Measurements from ENCODE around the gene C10orf90. TPM values are rescaled to one million over a fixed set of nuclear protein-coding genes. Genes with fewer than 3 reads are reported as not detected.

Gene C10orf90
- total and polyA plus RNA-seq, 2 of the 8 experiments (the other 6 are each of a cell fraction or from before 2014, with no cell fraction given) = 0.21 TPM; not detected in 1

GRCh38 chr10:126544565-126544964, 125.9 kb downstream of the C10orf90 start:
- Histone ChIP-seq H3K79me2 (ENCODE audit: control insufficient read depth in 1 of 2, insufficient read depth in 2 of 2, low read length in 2 of 2) (no peaks in the 10 kb centered on the region), H3K9ac (replicated peaks in 1 of 4; ENCODE audit: extremely low read depth in 1 of 4, low read depth in 3 of 4, low read length in 3 of 4) (no peak overlapping the region), H3K27me3 (replicated peaks in 1 of 4; ENCODE audit: control insufficient read depth in 3 of 4, extremely low read depth in 1 of 4, insufficient read depth in 3 of 4, low read length in 3 of 4) (no peaks in the 10 kb centered on the region), H3K23me2 (ENCODE audit: low read depth, low read length) (no peaks in the 10 kb centered on the region), H2BK15ac (ENCODE audit: low read length) (no peak overlapping the region), H3K9me3 (ENCODE audit: insufficient read depth in 2 of 2, low read depth in 1 of 2, low read length in 1 of 2) (no peaks in the 10 kb centered on the region), H2BK12ac (ENCODE audit: low read depth, low read length) (no peak overlapping the region), H4K5ac (ENCODE audit: insufficient read length, low read depth, low read length) (no peak overlapping the region), H3K4ac (replicated peaks; ENCODE audit: insufficient read length, low read depth, low read length) (no peak overlapping the region), H3K18ac (ENCODE audit: extremely low read depth, low read length) (no peak overlapping the region), H3K36me3 (ENCODE audit: control insufficient read depth in 2 of 4, insufficient read depth in 4 of 4, low read length in 3 of 4) (no peaks in the 10 kb centered on the region), H4K91ac (replicated peaks; ENCODE audit: insufficient read length, low read length) (no peak overlapping the region), H2AK5ac (ENCODE audit: low read depth, low read length) (no peak overlapping the region), H4K8ac (ENCODE audit: extremely low read depth, insufficient read depth, low read length) (no peak overlapping the region), H3K4me2 (ENCODE audit: insufficient read depth in 1 of 2, low read depth in 2 of 2, low read length in 2 of 2) (no peak overlapping the region), H3K23ac (ENCODE audit: insufficient read length) (no peak overlapping the region), H3K56ac (replicated peaks; ENCODE audit: insufficient read length, low read depth, low read length) (no peak overlapping the region), H2BK5ac (ENCODE audit: low read depth, low read length) (no peak overlapping the region), H2AFZ (ENCODE audit: low read length) (no peak overlapping the region), H3K4me3 (ENCODE audit: extremely low read depth in 1 of 4, insufficient read depth in 2 of 4, low read depth in 3 of 4, low read length in 4 of 4) (no peak overlapping the region), H4K20me1 (replicated peaks in 1 of 2; ENCODE audit: control insufficient read depth in 1 of 2, insufficient read depth in 2 of 2, low read length in 2 of 2) (no peaks in the 10 kb centered on the region), H3K27ac (ENCODE audit: low read depth, low read length) (no peak overlapping the region), H2BK20ac (ENCODE audit: low read length) (no peak overlapping the region), H3K4me1 (replicated peaks in 1 of 4; ENCODE audit: control insufficient read depth in 3 of 4, insufficient read depth in 4 of 4, low read length in 3 of 4) (peaks cover 0 to 4% (median 1%) of the 10 kb centered on the region in 4 experiments; a peak in 3 of 7 replicates), H3K79me1 (ENCODE audit: low read depth, low read length) (no peaks in the 10 kb centered on the region), H3K14ac (ENCODE audit: insufficient read length) (no peak overlapping the region), H2BK120ac (replicated peaks; ENCODE audit: low read depth, low read length) (no peak overlapping the region)
- 74 to 100% methylated on average over 1 to 3 of the region's 3 CpGs for WGBS, 2 experiments (ENCODE audit: extremely low coverage in 1 of 2, insufficient coverage in 1 of 2, insufficient read length in 1 of 2, insufficient replicate concordance in 2 of 2, low coverage in 1 of 2, low lambda C conversion rate in 2 of 2, missing lambda C conversion rate in 1 of 2)
- ChIA-PET POLR2A (ENCODE audit: partially characterized antibody) (no interaction called here), CTCF (ENCODE audit: partially characterized antibody) (no interaction called here)
- no peak for TF ChIP-seq EGR1 (IDR thresholded peaks at IDR 0.05; ENCODE audit: borderline replicate concordance, low read depth, low read length)
- TF ChIP-seq ATF3 (IDR thresholded peaks at IDR 0.05; ENCODE audit: insufficient read depth, low read depth, low read length) = no peak
- TF ChIP-seq TEAD4 (IDR thresholded peaks at IDR 0.05; ENCODE audit: low read depth, low read length) = no peak
- no peak for TF ChIP-seq CREB1 (IDR thresholded peaks at IDR 0.05)
- no peak for TF ChIP-seq YY1 (IDR thresholded peaks at IDR 0.05; ENCODE audit: low read depth, low read length)
- DNase-seq (ENCODE audit: low read depth in 1 of 2, low spot score in 2 of 2) (no peak), FAIRE-seq (no peak)

Measured in H1 (cell line).